HG03442 (cell line): ENCODE measurements around the gene MPRIP.
"Not testable (repeated sequence)": the region's sequence is repeated elsewhere in the genome, so short reads cannot be mapped to it uniquely, and the experiment has no call there.

Experiments
- ATAC-seq: cut with Tn5 transposase; IDR thresholded peaks from one replicate; pipeline ENCODE4 v1.9.1; 2021; ENCODE audit warnings: mild to moderate bottlenecking, moderate library complexity; ENCODE audit not compliant: unreplicated experiment

Gene MPRIP

GRCh38 chr17:17013828-17014747 lies 28.2 kb upstream of the MPRIP start:
- ATAC-seq, result not testable (repeated sequence)

DNA sequence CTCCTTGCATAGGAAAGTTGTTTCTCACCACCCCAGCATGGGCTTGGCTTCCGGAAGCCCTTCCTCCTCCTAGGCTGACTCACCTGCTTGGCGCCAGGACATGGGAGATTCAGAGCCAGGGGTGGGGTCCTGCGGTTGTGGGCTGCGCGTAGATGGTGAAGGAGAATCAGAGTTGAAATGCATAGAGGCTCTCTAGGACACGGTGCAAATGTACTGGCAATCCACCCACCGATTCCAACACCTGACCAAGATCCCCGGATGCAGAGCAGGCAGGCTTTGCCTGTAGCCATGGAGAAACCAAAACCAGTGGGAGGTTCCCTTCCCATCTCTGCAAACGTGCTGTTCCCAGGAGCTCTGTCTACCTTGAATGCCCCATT lies 27.5 kb upstream of the MPRIP start:
- ATAC-seq, result not testable (repeated sequence)

GRCh38 chr17:17015230-17015629 lies 27.0 kb upstream of the MPRIP start:
- ATAC-seq, result no peak

DNA sequence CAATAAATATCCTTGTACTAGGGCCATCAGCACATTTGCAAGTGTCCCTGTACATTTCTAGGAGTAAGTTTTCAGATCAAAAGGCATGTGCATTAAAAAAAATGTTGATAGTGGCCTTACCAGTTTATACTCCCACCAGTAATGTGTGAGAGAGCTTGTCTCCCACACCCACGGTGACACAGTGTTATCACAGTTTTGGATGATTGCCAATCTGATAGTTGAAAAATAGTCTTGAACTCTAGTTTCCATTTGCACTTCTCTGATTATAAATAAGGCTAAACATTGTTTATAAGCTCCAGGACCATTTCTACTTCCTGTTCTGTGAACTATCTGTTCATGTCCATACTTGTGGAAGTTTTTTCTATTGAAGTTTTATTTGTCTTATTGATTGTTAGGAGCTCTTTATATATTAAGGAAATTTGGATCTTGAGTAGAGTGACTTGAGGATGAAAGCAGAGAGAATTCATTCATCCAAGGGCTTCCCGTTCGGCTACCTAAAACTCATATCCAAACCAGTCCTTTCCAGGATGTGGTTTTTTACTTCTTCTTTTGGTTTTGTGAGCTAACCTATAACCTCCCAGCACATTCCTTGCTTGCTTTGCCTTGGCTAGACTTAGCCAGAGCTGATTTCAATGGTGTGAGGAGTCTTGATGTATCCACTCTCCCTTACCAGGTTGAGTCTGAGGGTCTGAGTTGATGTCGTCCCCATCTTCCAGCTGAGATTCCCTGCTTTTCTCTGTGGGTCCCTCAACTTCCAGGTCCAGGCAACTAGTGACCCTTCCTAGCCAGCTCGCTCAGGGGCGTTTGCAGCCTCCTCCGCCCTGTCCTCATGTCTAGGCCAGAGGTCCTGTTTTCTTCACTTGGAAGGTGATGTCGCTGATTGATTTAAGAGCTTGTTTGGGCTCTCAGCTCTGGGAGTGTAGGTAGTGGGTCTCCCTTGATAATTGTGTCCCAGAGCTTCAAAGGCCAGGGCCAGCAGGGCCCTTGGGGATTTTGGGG lies 25.8 kb upstream of the MPRIP start:
- ATAC-seq, result not testable (repeated sequence)

DNA sequence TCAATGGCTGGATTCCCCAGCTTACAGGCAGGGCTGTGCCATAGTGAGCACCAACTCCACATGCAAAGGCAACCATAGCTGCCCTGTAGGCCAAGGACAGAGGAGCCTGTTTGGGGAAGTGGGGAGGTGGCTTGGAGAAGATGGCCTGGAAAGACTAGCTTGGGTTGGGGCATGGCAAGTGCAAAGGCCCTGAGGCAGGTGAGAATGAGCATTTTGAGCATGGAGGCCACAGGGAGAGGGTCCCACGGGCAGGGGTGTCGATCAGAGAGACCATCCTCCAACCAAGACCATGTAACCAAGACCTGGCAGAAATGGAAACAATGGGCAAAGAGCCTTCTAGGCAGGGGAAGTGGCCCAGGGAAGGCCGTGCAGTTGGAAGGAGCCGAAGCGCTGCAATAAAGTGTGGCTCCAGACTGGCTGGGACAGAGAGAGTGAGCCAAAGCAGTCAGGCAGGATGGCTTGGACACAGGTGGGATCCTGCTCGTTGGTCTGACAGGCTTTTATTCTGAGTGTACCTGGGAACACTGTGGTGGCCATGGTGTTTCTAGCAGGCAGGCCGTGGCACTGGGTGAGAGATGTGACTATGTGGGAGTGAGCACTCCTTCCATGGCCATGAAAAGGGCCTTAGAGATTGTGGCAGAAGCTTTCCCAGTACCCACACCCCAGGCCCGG lies 24.8 kb upstream of the MPRIP start:
- ATAC-seq, result no peak

DNA sequence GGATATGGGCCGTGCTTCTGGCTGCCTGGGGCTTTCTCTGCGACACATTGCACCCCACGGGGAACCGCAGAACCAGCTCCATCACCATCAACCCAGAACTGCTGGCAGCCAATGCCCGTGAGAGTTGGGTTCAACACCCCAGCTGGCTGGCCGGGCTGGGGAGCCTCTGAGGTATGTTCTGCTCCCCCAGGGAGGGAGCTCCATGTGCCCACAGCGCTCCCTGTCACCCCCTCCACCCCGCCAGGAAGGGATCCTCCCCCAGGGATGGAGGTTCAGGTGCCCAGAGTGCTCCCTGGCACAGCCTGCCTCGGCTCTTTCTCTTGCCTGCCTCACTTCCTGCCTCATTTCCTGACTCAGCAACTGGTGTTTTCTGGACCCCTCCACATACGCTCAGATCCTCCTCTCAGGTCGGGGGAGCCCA lies 24.2 kb upstream of the MPRIP start:
- no peak for ATAC-seq

DNA sequence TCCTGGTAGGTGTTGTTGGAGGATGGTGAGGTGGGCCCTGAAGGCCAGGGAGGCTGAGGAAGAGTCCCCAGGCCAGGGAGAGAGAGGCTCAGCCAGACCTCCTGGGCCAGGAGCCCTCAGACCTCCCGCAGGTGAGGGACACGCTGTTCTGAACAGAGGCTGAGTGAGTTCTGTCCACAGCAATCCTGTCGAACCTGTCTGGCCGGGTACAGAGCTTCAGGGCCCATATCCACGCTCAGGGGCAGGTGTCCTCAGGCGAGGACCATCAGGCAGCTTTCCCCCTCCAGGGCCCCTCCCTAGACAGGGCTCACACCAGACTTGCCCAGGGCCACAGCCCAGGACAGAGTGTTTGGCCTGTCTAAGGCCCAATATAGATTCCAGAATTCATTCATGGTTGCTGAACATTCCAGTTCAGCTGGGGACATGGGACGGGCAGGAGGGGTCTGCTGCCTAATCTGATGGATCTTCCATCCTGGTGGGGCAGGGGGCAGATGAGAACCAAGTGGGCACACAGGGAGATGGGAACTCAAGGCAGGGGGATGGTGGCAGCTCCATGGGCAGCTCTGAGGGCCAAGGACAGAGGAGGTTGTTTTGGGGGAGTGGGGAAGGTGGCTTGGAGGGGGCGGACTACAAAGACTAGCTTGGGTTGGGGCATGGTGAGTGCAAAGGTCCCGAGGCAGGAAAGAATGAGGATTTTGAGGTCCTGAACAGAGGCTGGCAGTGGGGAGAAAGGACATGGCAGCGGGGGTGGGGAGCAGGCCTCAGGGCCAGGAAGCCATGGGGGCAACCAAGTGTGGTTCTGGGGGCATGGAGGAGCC lies 23.4 kb upstream of the MPRIP start:
- no peak for ATAC-seq

GRCh38 chr17:17019430-17019762 lies 22.9 kb upstream of the MPRIP start:
- no peak for ATAC-seq

DNA sequence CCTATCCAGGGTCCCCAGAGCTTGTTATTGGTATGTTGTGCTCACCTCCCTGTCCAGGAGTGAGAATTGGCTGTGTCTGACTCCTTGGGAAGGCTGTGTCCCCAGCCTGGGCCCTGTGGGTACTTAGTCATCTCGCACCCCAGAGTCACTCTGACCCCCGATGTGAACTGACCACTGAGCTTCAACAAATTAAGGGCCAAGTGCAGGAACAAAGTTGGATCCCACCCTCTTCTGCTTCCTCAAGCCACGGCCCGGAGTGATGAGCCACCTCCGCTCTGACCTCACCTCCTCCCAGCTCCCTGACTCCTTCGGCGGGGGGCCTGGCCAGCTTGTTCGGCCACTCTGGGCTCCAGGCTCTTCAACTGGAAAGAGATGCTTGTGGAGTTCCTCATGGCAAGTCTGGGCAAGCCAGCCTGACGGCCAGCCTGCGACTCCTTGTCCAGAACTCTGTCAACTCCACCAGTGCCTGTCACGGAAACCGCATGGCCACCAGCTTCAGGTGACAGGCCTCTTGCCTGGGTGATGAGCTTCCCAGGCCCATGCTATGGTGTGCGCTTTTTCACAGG lies 22.3 kb upstream of the MPRIP start:
- ATAC-seq, result no peak

- ATAC-seq, result no peak
Measured at GRCh38 chr17:17020821-17021193, 21.4 kb upstream of the MPRIP start.

DNA sequence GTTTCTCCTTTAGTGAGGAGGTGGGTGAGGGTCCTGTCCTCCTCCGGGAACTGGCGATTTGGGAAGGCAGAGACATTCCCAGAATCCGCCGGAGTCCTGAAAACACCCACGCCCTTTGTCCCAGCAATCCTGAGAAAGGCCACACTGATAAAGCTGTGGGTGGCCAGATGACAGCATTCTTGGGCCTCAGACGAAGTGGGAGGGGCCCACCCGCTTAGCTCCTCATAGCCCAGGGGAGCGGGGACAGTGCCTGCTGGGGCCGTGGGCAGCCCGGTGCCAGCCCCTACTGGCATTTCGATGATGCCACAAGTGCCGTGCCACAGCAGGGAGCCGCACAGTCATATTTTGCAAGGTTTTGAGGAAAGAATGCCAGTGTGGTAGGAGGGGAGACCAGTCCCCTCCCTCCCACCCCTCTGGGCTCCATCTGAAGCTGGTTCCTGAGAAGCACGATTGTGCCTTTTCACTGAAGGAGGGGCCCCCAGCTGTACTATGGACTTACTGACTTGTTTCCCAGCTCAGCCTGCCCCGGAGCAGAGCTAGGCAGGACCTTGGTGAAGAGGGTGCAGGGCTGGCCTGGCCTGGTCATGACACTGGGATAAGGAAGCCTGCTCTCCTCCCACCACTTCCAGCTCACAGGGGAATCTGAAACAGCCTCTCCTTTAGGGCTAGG lies 20.9 kb upstream of the MPRIP start:
- no peak for ATAC-seq

- ATAC-seq, result no peak
Measured at GRCh38 chr17:17022011-17022410, 20.2 kb upstream of the MPRIP start.

- no peak for ATAC-seq
Measured at GRCh38 chr17:17022456-17022855, 19.8 kb upstream of the MPRIP start.

GRCh38 chr17:17024778-17025300 lies 17.4 kb upstream of the MPRIP start:
- no peak for ATAC-seq

GRCh38 chr17:17025621-17026020 lies 16.6 kb upstream of the MPRIP start:
- ATAC-seq, result no peak

- no peak for ATAC-seq
Measured at GRCh38 chr17:17026163-17026562, 16.1 kb upstream of the MPRIP start.

- ATAC-seq, result no peak
Measured at GRCh38 chr17:17027442-17028058, 14.7 kb upstream of the MPRIP start.

GRCh38 chr17:17028059-17028877 lies 14.0 kb upstream of the MPRIP start:
- ATAC-seq, result no peak
